Midbrain (tissue), 1 donor: ENCODE results near the gene AFAP1L2.

ENCODE experiments used
- DNase-seq: peaks from one replicate; lab custom pipeline; 2025; lab: John Stamatoyannopoulos, UW

Gene AFAP1L2

GRCh38 chr10:114291516-114291915, 112.8 kb downstream of the AFAP1L2 start:
- DNase-seq = no peak

GRCh38 chr10:114291076-114291475, 113.2 kb downstream of the AFAP1L2 start:
- DNase-seq = no peak

DNA sequence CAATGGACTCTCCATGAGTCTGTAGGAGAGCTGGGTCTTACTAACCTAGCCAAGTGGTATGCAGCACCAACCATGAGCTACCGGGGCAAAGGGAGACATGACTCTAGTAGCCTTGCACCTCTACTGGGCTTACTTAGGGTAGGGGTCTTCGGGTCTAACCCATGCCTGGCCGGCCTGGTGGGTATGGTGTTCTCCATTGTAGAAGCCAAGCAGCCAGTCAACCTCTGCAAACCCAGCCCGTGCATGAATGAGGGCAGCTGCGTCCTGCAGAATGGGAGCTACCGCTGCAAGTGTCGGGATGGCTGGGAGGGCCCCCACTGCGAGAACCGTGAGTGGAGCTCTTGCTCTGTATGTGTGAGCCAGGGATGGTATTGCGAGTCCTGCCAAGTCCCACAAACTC, 114.3 kb downstream of the AFAP1L2 start:
- DNase-seq = no peak

DNA sequence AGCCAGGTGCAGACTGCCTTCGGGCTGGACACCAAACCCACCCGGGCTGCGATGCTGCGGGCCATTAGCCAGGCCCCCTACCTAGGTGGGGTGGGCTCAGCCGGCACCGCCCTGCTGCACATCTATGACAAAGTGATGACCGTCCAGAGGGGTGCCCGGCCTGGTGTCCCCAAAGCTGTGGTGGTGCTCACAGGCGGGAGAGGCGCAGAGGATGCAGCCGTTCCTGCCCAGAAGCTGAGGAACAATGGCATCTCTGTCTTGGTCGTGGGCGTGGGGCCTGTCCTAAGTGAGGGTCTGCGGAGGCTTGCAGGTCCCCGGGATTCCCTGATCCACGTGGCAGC, 115.2 kb downstream of the AFAP1L2 start:
- no peak for DNase-seq

- no peak for DNase-seq
Observed at GRCh38 chr10:114288424-114289095, 115.7 kb downstream of the AFAP1L2 start.

- DNase-seq = no peak
Observed at GRCh38 chr10:114286921-114287320, 117.4 kb downstream of the AFAP1L2 start.

DNA sequence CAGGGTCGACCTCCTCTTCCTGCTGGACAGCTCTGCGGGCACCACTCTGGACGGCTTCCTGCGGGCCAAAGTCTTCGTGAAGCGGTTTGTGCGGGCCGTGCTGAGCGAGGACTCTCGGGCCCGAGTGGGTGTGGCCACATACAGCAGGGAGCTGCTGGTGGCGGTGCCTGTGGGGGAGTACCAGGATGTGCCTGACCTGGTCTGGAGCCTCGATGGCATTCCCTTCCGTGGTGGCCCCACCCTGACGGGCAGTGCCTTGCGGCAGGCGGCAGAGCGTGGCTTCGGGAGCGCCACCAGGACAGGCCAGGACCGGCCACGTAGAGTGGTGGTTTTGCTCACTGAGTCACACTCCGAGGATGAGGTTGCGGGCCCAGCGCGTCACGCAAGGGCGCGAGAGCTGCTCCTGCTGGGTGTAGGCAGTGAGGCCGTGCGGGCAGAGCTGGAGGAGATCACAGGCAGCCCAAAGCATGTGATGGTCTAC, 118.3 kb downstream of the AFAP1L2 start:
- no peak for DNase-seq

- no peak for DNase-seq
Observed at GRCh38 chr10:114284346-114285071, 119.8 kb downstream of the AFAP1L2 start.

DNA sequence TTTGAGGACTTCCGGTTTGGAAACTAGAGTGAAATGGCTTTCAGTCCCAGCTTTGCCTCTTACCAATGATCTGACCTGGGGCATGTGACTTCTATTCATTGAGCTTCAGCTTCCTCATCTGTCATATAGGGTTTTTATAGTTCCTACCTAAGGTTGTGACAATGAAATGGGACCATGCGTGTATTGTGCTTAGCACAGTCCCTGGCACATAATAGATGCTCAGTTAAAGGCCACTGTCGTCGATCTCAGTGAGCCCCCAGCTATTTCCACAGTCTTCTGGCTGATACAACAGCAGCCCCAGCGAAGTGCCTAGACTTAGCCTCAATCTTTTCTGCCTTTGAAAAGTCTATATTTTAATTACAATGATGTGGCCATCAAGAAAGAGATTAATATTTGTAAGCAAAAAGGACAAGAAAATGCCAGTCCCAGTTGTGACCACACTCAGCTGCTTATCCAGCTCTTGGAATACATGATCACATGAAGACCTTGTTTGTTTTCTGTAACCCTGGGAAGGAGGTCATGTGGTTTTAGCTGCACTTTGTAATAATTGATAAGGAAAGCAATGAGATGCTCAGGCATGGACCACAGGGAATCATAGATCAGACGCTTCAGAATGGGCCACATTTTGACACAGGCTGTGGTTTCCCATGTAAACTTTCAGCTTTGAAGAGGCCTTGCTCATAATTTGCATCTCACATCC, 120.6 kb downstream of the AFAP1L2 start:
- DNase-seq = no peak

DNA sequence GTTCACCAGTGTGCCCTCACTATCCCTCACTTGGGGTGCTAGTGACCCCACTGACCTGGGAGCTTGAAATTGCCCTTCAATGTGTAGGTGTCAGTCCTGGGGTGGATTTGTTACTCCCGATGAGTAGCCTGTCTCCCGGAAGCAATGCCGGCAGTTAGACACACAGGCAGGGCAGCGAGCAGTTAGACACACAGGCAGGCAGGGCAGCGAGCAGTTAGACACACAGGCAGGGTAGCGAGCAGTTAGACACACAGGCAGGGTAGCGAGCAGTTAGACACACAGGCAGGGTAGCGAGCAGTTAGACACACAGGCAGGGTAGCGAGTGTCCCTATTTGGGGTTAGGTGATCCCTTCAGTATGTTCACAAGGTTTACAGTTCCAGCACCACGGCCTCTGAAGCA, 121.2 kb downstream of the AFAP1L2 start:
- DNase-seq = no peak

- DNase-seq = no peak
Observed at GRCh38 chr10:114282526-114282925, 121.8 kb downstream of the AFAP1L2 start.

- DNase-seq = no peak
Observed at GRCh38 chr10:114281461-114281860, 122.8 kb downstream of the AFAP1L2 start.

GRCh38 chr10:114281006-114281405, 123.3 kb downstream of the AFAP1L2 start:
- DNase-seq = no peak

DNA sequence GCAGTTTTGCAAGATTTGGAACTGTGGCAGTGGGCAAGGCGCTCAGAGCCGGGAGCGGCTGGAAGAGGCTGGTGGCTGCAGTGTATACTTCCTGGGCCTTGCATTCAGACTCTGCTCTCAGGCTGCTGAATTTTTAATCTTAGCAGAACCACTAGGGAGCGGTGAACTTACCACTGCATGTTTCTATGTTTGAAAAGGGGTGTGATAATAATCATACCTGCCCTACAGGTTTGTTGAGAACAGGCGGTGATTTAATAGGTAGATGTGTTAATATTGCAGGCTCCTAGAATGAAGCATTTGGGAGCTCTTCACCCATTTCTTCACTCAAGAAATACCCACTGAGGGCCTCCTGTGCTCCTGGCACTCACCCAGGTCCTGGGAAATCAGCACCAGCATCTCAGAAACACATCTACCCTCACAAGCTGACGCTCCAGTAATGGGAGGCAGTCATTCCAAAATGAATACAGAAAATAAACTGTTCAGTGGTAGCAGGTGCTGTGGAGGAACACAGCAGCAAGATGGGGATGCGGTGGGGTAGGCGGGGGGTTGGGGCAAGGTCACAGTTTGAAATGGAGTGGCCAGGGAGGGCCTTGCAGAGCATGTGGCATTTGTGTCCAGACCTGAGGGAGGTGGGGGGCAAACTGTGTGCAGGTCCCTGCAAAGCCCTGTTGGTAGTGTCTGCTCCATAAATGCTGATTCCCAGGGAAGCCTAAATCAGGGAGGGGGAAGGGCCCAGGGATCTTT, 124.2 kb downstream of the AFAP1L2 start:
- DNase-seq = no peak

DNA sequence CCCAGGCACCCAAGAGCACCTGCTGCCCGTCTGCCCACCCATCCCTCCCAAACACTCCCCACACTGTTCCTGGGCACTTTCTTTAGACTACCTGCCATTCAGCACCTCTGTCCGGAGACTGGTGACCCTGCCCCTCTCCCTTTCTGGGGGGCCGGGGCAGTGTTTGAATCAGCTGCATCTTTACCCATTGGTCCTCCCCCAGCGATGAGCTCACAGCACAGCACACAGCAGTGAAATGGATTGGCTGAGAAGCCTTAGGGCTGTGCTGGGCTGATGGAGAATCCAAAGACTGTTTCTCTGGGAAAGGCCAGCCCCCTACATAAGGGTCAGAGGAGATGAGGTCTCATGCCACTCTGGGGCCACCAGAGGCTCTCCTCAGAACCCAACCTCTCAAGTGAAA, 125.0 kb downstream of the AFAP1L2 start:
- DNase-seq = no peak

GRCh38 chr10:114278884-114279191, 125.5 kb downstream of the AFAP1L2 start:
- no peak for DNase-seq

- DNase-seq = no peak
Observed at GRCh38 chr10:114278140-114278883, 126.0 kb downstream of the AFAP1L2 start.

DNA sequence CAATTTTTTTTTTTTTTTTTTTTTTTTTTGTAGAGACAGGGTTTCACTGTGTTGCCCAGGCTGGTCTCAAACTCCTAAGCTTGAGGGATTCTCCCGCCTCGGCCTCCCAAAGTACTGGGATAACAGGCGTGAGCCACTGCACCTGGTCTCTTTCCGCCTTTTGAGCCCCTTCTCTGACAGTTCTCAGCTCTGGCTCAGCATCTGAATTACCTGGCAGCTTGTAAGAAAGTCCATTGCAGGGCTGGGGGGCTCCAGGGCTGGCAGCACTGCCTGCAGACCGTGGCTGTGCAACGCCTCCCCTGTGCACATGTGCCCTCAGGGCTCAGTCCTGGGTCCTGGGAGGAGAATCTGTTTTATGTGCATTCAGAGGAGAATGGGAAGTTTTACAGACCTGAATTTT, 127.6 kb downstream of the AFAP1L2 start:
- DNase-seq = no peak

DNA sequence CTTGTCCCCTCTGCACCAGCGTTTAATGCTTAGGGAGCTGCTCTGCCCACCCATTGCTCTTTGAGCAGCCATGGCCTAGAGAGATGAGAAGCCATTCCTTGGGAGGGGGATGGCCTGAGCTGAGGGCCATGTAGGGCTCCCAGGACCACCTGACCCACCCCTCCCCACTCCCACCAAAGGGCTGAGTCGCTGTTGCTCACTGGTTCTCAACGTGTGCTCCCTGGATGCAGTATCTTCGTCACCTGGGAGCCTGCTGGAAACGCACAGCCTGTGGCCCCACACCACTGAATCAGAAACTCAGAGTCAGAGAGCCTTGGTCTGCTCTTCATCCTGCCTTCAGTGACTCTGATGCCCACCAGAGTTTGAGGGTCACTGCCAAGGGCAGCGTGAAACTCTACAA, 128.2 kb downstream of the AFAP1L2 start:
- DNase-seq = no peak

DNA sequence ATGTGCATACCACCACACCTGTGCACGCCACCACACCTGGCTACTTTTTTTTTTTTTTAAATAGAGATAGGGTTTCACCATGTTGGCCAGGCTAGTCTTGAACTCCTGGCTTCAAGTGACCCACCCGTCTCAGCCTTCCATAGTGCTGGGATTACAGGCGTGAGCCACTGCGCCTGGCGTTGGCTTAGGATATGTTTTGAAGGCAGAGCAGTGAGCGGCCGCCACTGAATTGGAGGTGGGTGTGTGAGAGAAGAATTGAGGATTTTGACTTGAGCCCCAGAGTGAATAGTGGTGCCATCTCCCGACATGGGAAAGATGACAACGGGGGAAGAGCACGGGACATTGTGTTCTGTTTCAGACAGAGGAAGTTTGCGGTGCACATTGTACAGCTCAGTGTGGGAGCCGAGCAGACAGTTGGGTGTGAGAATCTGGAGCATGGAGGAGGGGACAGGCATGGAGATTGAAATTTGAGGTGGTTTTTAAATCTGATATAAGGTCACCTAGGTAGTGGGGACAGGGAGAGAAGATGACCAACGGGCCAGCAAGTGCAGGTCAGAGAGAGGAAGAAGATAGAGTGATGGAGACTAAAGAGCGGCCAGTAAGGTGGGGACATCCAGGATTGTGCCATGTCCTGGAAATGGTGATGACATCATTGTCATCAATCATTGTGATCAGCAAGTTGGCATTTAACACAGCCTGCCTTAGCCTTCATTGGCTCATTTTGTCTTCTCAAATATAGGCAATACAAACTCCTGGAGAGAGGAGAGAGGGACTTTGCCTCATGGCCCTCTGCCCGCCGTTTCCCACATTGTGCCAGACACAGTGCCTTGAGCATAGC, 129.5 kb downstream of the AFAP1L2 start:
- no peak for DNase-seq

DNA sequence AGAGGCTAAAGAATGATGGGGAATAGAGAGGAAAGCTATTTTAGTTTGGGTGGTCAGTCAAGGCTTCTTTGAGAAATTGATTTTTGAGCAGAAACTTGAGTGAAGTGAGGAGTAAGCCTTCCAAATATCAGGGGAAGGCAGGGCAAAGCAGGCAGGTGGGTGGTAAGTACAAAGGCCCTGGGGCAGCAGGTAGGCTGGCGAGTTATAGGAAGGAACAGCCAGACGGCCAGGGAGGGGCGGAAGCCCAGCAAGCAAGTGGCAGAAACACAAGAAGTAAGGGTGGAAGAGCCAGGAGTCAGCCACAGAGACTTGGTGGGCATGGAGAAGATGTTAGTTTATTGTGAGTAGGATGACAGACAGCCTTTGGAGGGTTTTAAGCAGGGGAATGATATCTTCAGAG, 130.4 kb downstream of the AFAP1L2 start:
- DNase-seq = no peak
